ENCODE measurements around the gene ADARB2. TPM values are rescaled to one million over a fixed set of nuclear protein-coding genes. Genes with fewer than 3 reads are reported as not detected.

The ADARB2 gene
- total and polyA plus RNA-seq, 2 donors (not counting 1 experiment from before 2014, with no cell fraction given): not detected

- no peaks in the 10 kb centered on the region for H3K4me1 ChIP-seq (ENCODE audit: control insufficient read depth, extremely low read depth, insufficient read depth, low read length)
- H2AFZ ChIP-seq (ENCODE audit: low read length): no peak overlapping the region
- H3K27me3 ChIP-seq (ENCODE audit: control insufficient read depth, insufficient read depth, low read length): no peaks in the 10 kb centered on the region
- H3K36me3 ChIP-seq (ENCODE audit: control insufficient read depth, insufficient read depth, low read length): no peaks in the 10 kb centered on the region
- no peak overlapping the region for H3K4me2 ChIP-seq (ENCODE audit: extremely low read depth, insufficient read depth, low read length)
- no peak overlapping the region for H3K4me3 ChIP-seq (replicated peaks in 1 of 4; ENCODE audit: control extremely low read depth in 1 of 4, insufficient read depth in 1 of 4, low read depth in 3 of 4, low read length in 4 of 4)
- no peaks in the 10 kb centered on the region for H3K9me3 ChIP-seq (ENCODE audit: control insufficient read depth, insufficient read depth, low read depth, low read length)
- no peak for DNase-seq (ENCODE audit: low read depth in 2 of 2)
- no peaks in the 10 kb centered on the region for H4K20me1 ChIP-seq (ENCODE audit: control insufficient read depth, extremely low read depth, insufficient read depth, low read length)
- no peak for TF ChIP-seq CTCF (conservative IDR thresholded peaks at IDR 0.05 in 1 of 2, IDR thresholded peaks at IDR 0.05 in 1 of 2; ENCODE audit: low read depth in 1 of 2, low read length in 2 of 2)
- no peak for TF ChIP-seq EZH2 (IDR thresholded peaks at IDR 0.05; ENCODE audit: low read length, missing control alignments)
- no peak overlapping the region for H3K9ac ChIP-seq (ENCODE audit: insufficient read depth, low read length)
- no peaks in the 10 kb centered on the region for H3K79me2 ChIP-seq (ENCODE audit: control insufficient read depth, insufficient read depth, low read length)
- H3K27ac ChIP-seq (ENCODE audit: insufficient read depth, low read length): no peak overlapping the region
Observed at GRCh38 chr10:1678084-1678483, 59.2 kb downstream of the ADARB2 start.

GRCh38 chr10:1677307-1677939, 59.9 kb downstream of the ADARB2 start:
- DNase-seq (ENCODE audit: low read depth in 2 of 2): no peak
- Histone ChIP-seq H3K9me3 (ENCODE audit: control insufficient read depth, insufficient read depth, low read depth, low read length) (no peaks in the 10 kb centered on the region), H4K20me1 (ENCODE audit: control insufficient read depth, extremely low read depth, insufficient read depth, low read length) (no peaks in the 10 kb centered on the region), H3K9ac (ENCODE audit: insufficient read depth, low read length) (no peak overlapping the region), H3K36me3 (ENCODE audit: control insufficient read depth, insufficient read depth, low read length) (no peaks in the 10 kb centered on the region), H3K4me3 (replicated peaks in 1 of 4; ENCODE audit: control extremely low read depth in 1 of 4, insufficient read depth in 1 of 4, low read depth in 3 of 4, low read length in 4 of 4) (no peak overlapping the region), H3K27ac (ENCODE audit: insufficient read depth, low read length) (no peak overlapping the region), H3K4me2 (ENCODE audit: extremely low read depth, insufficient read depth, low read length) (no peak overlapping the region), H3K79me2 (ENCODE audit: control insufficient read depth, insufficient read depth, low read length) (no peaks in the 10 kb centered on the region), H3K27me3 (ENCODE audit: control insufficient read depth, insufficient read depth, low read length) (no peaks in the 10 kb centered on the region), H3K4me1 (ENCODE audit: control insufficient read depth, extremely low read depth, insufficient read depth, low read length) (no peaks in the 10 kb centered on the region), H2AFZ (ENCODE audit: low read length) (no peak overlapping the region)
- no peak for TF ChIP-seq EZH2 (IDR thresholded peaks at IDR 0.05; ENCODE audit: low read length, missing control alignments)
- TF ChIP-seq CTCF (conservative IDR thresholded peaks at IDR 0.05 in 1 of 2, IDR thresholded peaks at IDR 0.05 in 1 of 2; ENCODE audit: low read depth in 1 of 2, low read length in 2 of 2): no peak

- Histone ChIP-seq H3K36me3 (ENCODE audit: control insufficient read depth, insufficient read depth, low read length) (no peaks in the 10 kb centered on the region), H3K9ac (ENCODE audit: insufficient read depth, low read length) (no peak overlapping the region), H3K79me2 (ENCODE audit: control insufficient read depth, insufficient read depth, low read length) (no peaks in the 10 kb centered on the region), H3K27ac (ENCODE audit: insufficient read depth, low read length) (no peak overlapping the region), H3K4me1 (ENCODE audit: control insufficient read depth, extremely low read depth, insufficient read depth, low read length) (no peaks in the 10 kb centered on the region), H3K9me3 (ENCODE audit: control insufficient read depth, insufficient read depth, low read depth, low read length) (no peaks in the 10 kb centered on the region), H3K4me2 (ENCODE audit: extremely low read depth, insufficient read depth, low read length) (no peak overlapping the region), H4K20me1 (ENCODE audit: control insufficient read depth, extremely low read depth, insufficient read depth, low read length) (no peaks in the 10 kb centered on the region), H3K27me3 (ENCODE audit: control insufficient read depth, insufficient read depth, low read length) (no peaks in the 10 kb centered on the region), H2AFZ (ENCODE audit: low read length) (no peak overlapping the region), H3K4me3 (replicated peaks in 1 of 4; ENCODE audit: control extremely low read depth in 1 of 4, insufficient read depth in 1 of 4, low read depth in 3 of 4, low read length in 4 of 4) (no peak overlapping the region)
- DNase-seq (ENCODE audit: low read depth in 2 of 2): no peak
- TF ChIP-seq CTCF (conservative IDR thresholded peaks at IDR 0.05 in 1 of 2, IDR thresholded peaks at IDR 0.05 in 1 of 2; ENCODE audit: low read depth in 1 of 2, low read length in 2 of 2): no peak
Observed at GRCh38 chr10:1674501-1674900, 62.8 kb downstream of the ADARB2 start.
